CD14-positive monocyte (primary cell): ENCODE results near the gene PDP2. TPM values are rescaled to one million over a fixed set of nuclear protein-coding genes. Genes with fewer than 3 reads are reported as not detected.
"Not testable (repeated sequence)": the region's sequence is repeated elsewhere in the genome, so short reads cannot be mapped to it uniquely, and the experiment has no call there.

Experiments
- DNase-seq, 3 donors: peaks; one replicate each; pipeline ENCODE4 v3.0.0-alpha.2; 2011 to 2022
- H2AFZ ChIP-seq: 2 replicates; pipeline ENCODE4 v1.6.0; 2012; ENCODE audit warnings: mild to moderate bottlenecking, low read depth, low read length, inconsistent platforms; ENCODE audit not compliant: insufficient read depth, poor library complexity, severe bottlenecking
- H3K27ac ChIP-seq, 2 donors: 1 replicate in 1 of 2; 2 replicates in 1 of 2; pipeline ENCODE4 v1.5.1; 2012 to 2013; ENCODE audit warnings: low read length in 2 of 2, control low read depth in 1 of 2, inconsistent platforms in 1 of 2, low read depth in 1 of 2, mild to moderate bottlenecking in 1 of 2
- H3K27me3 ChIP-seq, 2 donors: one replicate each; pipeline versions ENCODE4 v1.6.0 to v1.6.1; 2011 to 2013; ENCODE audit warnings: low read length in 2 of 2; ENCODE audit not compliant: control insufficient read depth in 2 of 2, insufficient read depth in 2 of 2
- H3K36me3 ChIP-seq, 2 donors: replicated peaks in 1 of 2; 1 replicate in 1 of 2; 2 replicates in 1 of 2; pipeline versions ENCODE4 v1.5.1 to v1.6.1; 2012 to 2013; ENCODE audit warnings: low read length in 2 of 2, control low read depth in 1 of 2, inconsistent platforms in 1 of 2, mild to moderate bottlenecking in 1 of 2; ENCODE audit not compliant: insufficient read depth in 2 of 2, control insufficient read depth in 1 of 2
- H3K4me1 ChIP-seq, 2 donors: 1 replicate in 1 of 2; 2 replicates in 1 of 2; pipeline versions ENCODE4 v1.5.1 to v1.6.1; 2012 to 2013; ENCODE audit warnings: low read length in 2 of 2, control low read depth in 1 of 2, inconsistent platforms in 1 of 2, mild to moderate bottlenecking in 1 of 2, moderate library complexity in 1 of 2; ENCODE audit not compliant: insufficient read depth in 2 of 2, control insufficient read depth in 1 of 2
- H3K4me2 ChIP-seq: replicated peaks from 2 replicates; pipeline ENCODE3; 2012; ENCODE audit warnings: low read length, moderate library complexity, mild to moderate bottlenecking; ENCODE audit not compliant: poor library complexity, severe bottlenecking; ENCODE audit errors: extremely low read depth
- H3K4me3 ChIP-seq, 3 experiments: fragments of 200-600 bp in 1 of 3; sonication (generic) in 1 of 3; replicated peaks in 1 of 3; 1 replicate in 2 of 3; 2 replicates in 1 of 3; pipeline ENCODE4 v1.5.1; 2011 to 2013; ENCODE audit warnings: low read length in 3 of 3, mild to moderate bottlenecking in 3 of 3, control low read depth in 2 of 3, low read depth in 2 of 3, inconsistent platforms in 1 of 3, moderate library complexity in 1 of 3
- H3K79me2 ChIP-seq: 2 replicates; pipeline ENCODE4 v1.6.0; 2012; ENCODE audit warnings: mild to moderate bottlenecking, control low read depth, inconsistent platforms, low read length, moderate library complexity; ENCODE audit not compliant: insufficient read depth
- H3K9ac ChIP-seq: 2 replicates; pipeline ENCODE4 v1.6.0; 2017; ENCODE audit warnings: low read length, mild to moderate bottlenecking; ENCODE audit not compliant: insufficient read depth, poor library complexity, severe bottlenecking
- H3K9me3 ChIP-seq, 2 donors: replicated peaks in 1 of 2; 1 replicate in 1 of 2; 2 replicates in 1 of 2; pipeline versions ENCODE4 v1.5.1 to v1.6.1; 2012 to 2013; ENCODE audit warnings: low read length in 2 of 2, control low read depth in 1 of 2; ENCODE audit not compliant: control insufficient read depth in 1 of 2, insufficient read depth in 1 of 2
- H4K20me1 ChIP-seq: 2 replicates; pipeline ENCODE4 v1.6.0; 2012; ENCODE audit warnings: mild to moderate bottlenecking, low read length, control low read depth, moderate library complexity; ENCODE audit not compliant: insufficient read depth
- H3K27ac Mint-ChIP-seq, 7 donors: one replicate each; pipeline ENCODE4 v1.8.0; 2020; ENCODE audit warnings: mild to moderate bottlenecking in 7 of 7, mixed read lengths in 7 of 7, moderate library complexity in 6 of 7, inconsistent platforms in 2 of 7
- H3K27me3 Mint-ChIP-seq, 3 donors: one replicate each; pipeline ENCODE4 v1.8.0; 2021 to 2022; ENCODE audit warnings: low read depth in 3 of 3, mild to moderate bottlenecking in 3 of 3, mixed read lengths in 3 of 3, moderate library complexity in 3 of 3, inconsistent platforms in 1 of 3
- H3K36me3 Mint-ChIP-seq, 2 donors: one replicate each; pipeline ENCODE4 v1.8.0; 2020; ENCODE audit warnings: mixed read lengths in 2 of 2, inconsistent platforms in 1 of 2, mild to moderate bottlenecking in 1 of 2
- H3K4me1 Mint-ChIP-seq: one replicate; pipeline ENCODE4 v1.8.0; 2020; ENCODE audit warnings: mild to moderate bottlenecking, mixed read lengths
- H3K4me3 Mint-ChIP-seq, 2 donors: one replicate each; pipeline ENCODE4 v1.8.0; 2020; ENCODE audit warnings: mild to moderate bottlenecking in 2 of 2, mixed read lengths in 2 of 2, moderate library complexity in 1 of 2
- H3K9me3 Mint-ChIP-seq, 7 donors: one replicate each; pipeline ENCODE4 v1.8.0; 2020 to 2022; ENCODE audit warnings: mixed read lengths in 7 of 7, mild to moderate bottlenecking in 6 of 7, moderate library complexity in 6 of 7, inconsistent platforms in 2 of 7
- CTCF ChIP-seq: fragments of 200-600 bp; IDR thresholded peaks from one replicate; pipeline ENCODE4 v1.8.0; 2022; ENCODE audit warnings: antibody characterized with exemption, mild to moderate bottlenecking
- WGBS: methylation state at CpG from one replicate; pipeline ENCODE4 v1.1.5; 2013; ENCODE audit warnings: missing lambda C conversion rate; ENCODE audit not compliant: insufficient coverage; 5-methylcytosine and 5-hydroxymethylcytosine counted together
- intact Hi-C, 2 donors: fragments of 100-400 bp; cut with micrococcal nuclease; formaldehyde crosslinking; loops; one replicate each; pipeline versions ENCODE4 v1.15.0 to v1.15.1; 2023
- polyA plus RNA-seq, 3 donors: library from polyadenylated mRNA; depleted of rRNA in 1 of 3; unstranded in 2 of 3; stranded (reverse) in 1 of 3; fragments of 300-500 nt in 2 of 3; fragments of >200 nt in 1 of 3; fragmentation: Illumina TruSeq in 2 of 3; gene quantifications; 1 replicate in 2 of 3; 2 replicates in 1 of 3; pipeline ENCODE4 v1.2.3, GENCODE V29; 2012 to 2021

The PDP2 gene
- polyA plus RNA-seq, 3 donors: 1.1 TPM; not detected in 2

DNA sequence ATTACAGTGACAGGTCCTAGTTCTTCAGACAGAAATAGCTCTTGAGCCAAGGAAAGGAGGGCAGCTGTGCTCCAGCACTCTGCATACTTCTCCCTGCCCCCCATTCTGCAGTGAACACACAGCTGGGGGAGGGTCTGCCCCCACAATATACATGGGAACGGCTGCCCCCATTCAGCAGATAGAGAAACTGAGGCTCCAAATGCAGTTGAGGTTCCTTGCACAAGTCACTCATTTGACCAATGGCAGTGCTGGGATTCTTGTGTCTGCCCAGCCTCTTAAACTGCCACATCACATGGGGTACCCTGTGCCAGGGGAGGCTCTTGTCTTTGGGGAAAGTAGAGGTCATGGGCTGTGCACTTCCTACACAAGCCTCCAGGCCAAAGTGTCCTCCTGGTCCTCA is 10.9 kb upstream of the PDP2 start:
- H4K20me1 ChIP-seq: no peaks in the 10 kb centered on the region
- no peak for TF ChIP-seq CTCF
- intact Hi-C loops: loop anchor here (5.0 to 10.0 kb wide), 4 partner anchors 37 to 462 kb away; partner anchors contain the start of genes NAE1 (in 2 of the 2) and CMTM3 (in 1 of the 2)

GRCh38 chr16:66871363-66871762 is 9.0 kb upstream of the PDP2 start:
- H3K79me2 ChIP-seq, H2AFZ ChIP-seq, H3K4me3 ChIP-seq, H3K36me3 Mint-ChIP-seq, H3K4me2 ChIP-seq, intact Hi-C loops, H3K27ac ChIP-seq, H3K27ac Mint-ChIP-seq, H4K20me1 ChIP-seq, H3K9me3 ChIP-seq, H3K9ac ChIP-seq, H3K36me3 ChIP-seq, DNase-seq: not testable (repeated sequence)
- H3K9me3 Mint-ChIP-seq: peaks cover 3 to 12% (median 5%) of the 10 kb centered on the region in 7 donors
- H3K27me3 Mint-ChIP-seq: peaks cover 45 to 67% (median 51%) of the 10 kb centered on the region in 3 donors
- 100% methylated on average over 2 of the region's 2 CpGs for WGBS
- H3K4me3 Mint-ChIP-seq: peak overlapping the region in 1 of 2 donors; percentile 54
- peaks cover 15 to 23% of the 10 kb centered on the region in 2 donors for H3K4me1 ChIP-seq
- H3K27me3 ChIP-seq: peaks cover 6 to 39% of the 10 kb centered on the region in 2 donors
- H3K4me1 Mint-ChIP-seq: peaks cover 16% of the 10 kb centered on the region

More for the DNA sequence above, 10.9 kb upstream of the PDP2 start:
- Mint-ChIP-seq H3K9me3 (peaks cover 0 to 8% (median 0%) of the 10 kb centered on the region in 7 donors), H3K4me3 (no peak overlapping the region), H3K4me1 (peaks cover 15% of the 10 kb centered on the region), H3K27me3 (peaks cover 29 to 55% (median 34%) of the 10 kb centered on the region in 3 donors), H3K36me3 (no peaks in the 10 kb centered on the region), H3K27ac (no peak overlapping the region)
- H3K4me2 ChIP-seq: no peak overlapping the region
- DNase-seq: no peak
- H3K36me3 ChIP-seq: no peaks in the 10 kb centered on the region
- peaks cover 14 to 20% of the 10 kb centered on the region in 2 donors for H3K4me1 ChIP-seq
- no peaks in the 10 kb centered on the region for H3K79me2 ChIP-seq
- H3K9me3 ChIP-seq: no peaks in the 10 kb centered on the region
- no peak overlapping the region for H3K4me3 ChIP-seq
- no CpG with 5 or more reads among the region's 1 CpG for WGBS
- H2AFZ ChIP-seq: no peak overlapping the region
- no peak overlapping the region for H3K9ac ChIP-seq
- peaks cover 0 to 23% of the 10 kb centered on the region in 2 donors for H3K27me3 ChIP-seq
- no peak overlapping the region for H3K27ac ChIP-seq
